Loucy (cell line): ENCODE measurements around the gene AGAP1.

Experiments used
- H2AFZ ChIP-seq: fragments of 200-600 bp; sonication (generic); 2 replicates; pipeline ENCODE4 v1.6.0; 2016; ENCODE audit warnings: antibody characterized with exemption, mild to moderate bottlenecking, low read length, moderate library complexity
- H3F3A ChIP-seq: fragments of 200-600 bp; 2 replicates; pipeline ENCODE4 v1.6.0; 2016; ENCODE audit warnings: antibody characterized with exemption, low read depth, mild to moderate bottlenecking
- H3K27me3 ChIP-seq: fragments of 200-600 bp; sonication (generic); 2 replicates; pipeline ENCODE4 v1.6.1; 2014; ENCODE audit warnings: low read length, mild to moderate bottlenecking; ENCODE audit not compliant: insufficient read depth, poor library complexity, severe bottlenecking
- H3K36me3 ChIP-seq: fragments of 200-600 bp; sonication (generic); 2 replicates; pipeline ENCODE4 v1.6.1; 2016; ENCODE audit warnings: low read length; ENCODE audit not compliant: insufficient read depth
- H3K4me1 ChIP-seq: fragments of 200-600 bp; sonication (generic); 2 replicates; pipeline ENCODE4 v1.5.1; 2014; ENCODE audit warnings: low read length, mild to moderate bottlenecking; ENCODE audit not compliant: insufficient read depth, poor library complexity, severe bottlenecking
- H3K4me2 ChIP-seq: fragments of 200-600 bp; sonication (generic); 2 replicates; pipeline ENCODE4 v1.6.0; 2014; ENCODE audit warnings: antibody characterized with exemption, low read length, low read depth, mild to moderate bottlenecking; ENCODE audit not compliant: poor library complexity, severe bottlenecking
- H3K4me3 ChIP-seq: fragments of 200-600 bp; sonication (generic); 2 replicates; pipeline ENCODE4 v1.5.1; 2014; ENCODE audit warnings: low read length, mild to moderate bottlenecking, mixed read lengths; ENCODE audit not compliant: poor library complexity, severe bottlenecking
- H3K79me2 ChIP-seq: fragments of 200-600 bp; sonication (generic); 2 replicates; pipeline ENCODE4 v1.6.1; 2014; ENCODE audit warnings: low read length; ENCODE audit not compliant: insufficient read depth
- H3K9ac ChIP-seq: fragments of 200-600 bp; sonication (generic); 2 replicates; pipeline ENCODE4 v1.6.0; 2014; ENCODE audit warnings: mild to moderate bottlenecking, low read depth, low read length, moderate library complexity; ENCODE audit not compliant: poor library complexity, severe bottlenecking
- H3K9me2 ChIP-seq: fragments of 200-600 bp; sonication (generic); replicated peaks from 2 replicates; pipeline ENCODE4 v1.6.1; 2016; ENCODE audit warnings: low read depth, low read length, mixed read lengths
- H3K9me3 ChIP-seq: fragments of 200-600 bp; sonication (generic); 2 replicates; pipeline ENCODE4 v1.6.1; 2014; ENCODE audit warnings: mild to moderate bottlenecking, antibody characterized with exemption, low read length, low read depth; ENCODE audit not compliant: insufficient read depth
- H4K20me1 ChIP-seq: fragments of 200-600 bp; sonication (generic); 2 replicates; pipeline ENCODE4 v1.6.0; 2014; ENCODE audit warnings: antibody characterized with exemption, low read length, mild to moderate bottlenecking; ENCODE audit not compliant: insufficient read depth, poor library complexity, severe bottlenecking
- CTCF ChIP-seq: fragments of 200-600 bp; sonication (generic); conservative IDR thresholded peaks from 2 replicates; pipeline ENCODE4 v1.5.1; 2014; ENCODE audit warnings: mild to moderate bottlenecking, antibody characterized with exemption, low read length
- EZH2phosphoT487 ChIP-seq: fragments of 200-600 bp; IDR thresholded peaks from 2 replicates; pipeline ENCODE4 v1.6.1; 2018; ENCODE audit warnings: antibody characterized with exemption, mild to moderate bottlenecking, moderate library complexity, borderline replicate concordance

Gene AGAP1

DNA sequence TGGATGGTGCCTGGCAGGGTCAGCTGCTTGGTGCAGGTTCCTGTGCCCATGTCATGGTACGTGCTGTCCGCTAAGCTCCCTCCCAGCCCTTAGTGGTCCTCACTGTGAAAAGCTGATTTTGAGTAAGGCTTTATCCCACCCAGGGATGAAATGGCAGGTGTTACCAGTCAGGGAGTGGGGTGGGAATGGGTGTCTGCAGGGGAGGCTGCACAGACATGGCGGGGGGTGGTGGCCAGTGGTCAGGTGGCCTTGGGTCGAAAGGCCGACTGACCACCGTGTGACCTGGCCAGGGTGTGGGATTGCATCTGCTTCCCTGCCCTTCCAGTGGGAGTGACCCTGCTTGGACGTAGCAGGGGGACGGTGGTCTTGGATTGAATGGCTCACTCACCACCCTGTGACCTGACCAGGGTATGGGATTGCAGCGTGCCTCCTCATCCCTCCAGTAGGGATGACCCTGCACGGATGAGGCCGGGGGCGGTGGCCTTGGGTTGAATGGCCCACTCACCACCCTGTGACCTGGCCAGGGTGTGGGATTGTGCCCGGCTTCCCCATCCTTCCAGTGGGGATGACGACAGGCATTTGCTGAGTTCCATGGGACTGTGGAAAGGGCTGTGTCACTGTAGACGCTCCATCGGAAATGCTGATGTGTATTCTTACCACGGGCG is 29.8 kb downstream of the AGAP1 start:
- no peaks in the 10 kb centered on the region for H3K9me3 ChIP-seq
- no peak overlapping the region for H3K9ac ChIP-seq
- H3K79me2 ChIP-seq, result no peaks in the 10 kb centered on the region
- H3F3A ChIP-seq, result no peaks in the 10 kb centered on the region
- H3K4me3 ChIP-seq, result no peak overlapping the region
- TF ChIP-seq CTCF (no peak), EZH2phosphoT487 (no peak)
- H3K36me3 ChIP-seq, result no peaks in the 10 kb centered on the region
- H3K27me3 ChIP-seq, result no peaks in the 10 kb centered on the region
- no peaks in the 10 kb centered on the region for H4K20me1 ChIP-seq
- H3K9me2 ChIP-seq, result no peaks in the 10 kb centered on the region
- H2AFZ ChIP-seq, result no peak overlapping the region
- no peak overlapping the region for H3K4me2 ChIP-seq
- H3K4me1 ChIP-seq, result no peaks in the 10 kb centered on the region

DNA sequence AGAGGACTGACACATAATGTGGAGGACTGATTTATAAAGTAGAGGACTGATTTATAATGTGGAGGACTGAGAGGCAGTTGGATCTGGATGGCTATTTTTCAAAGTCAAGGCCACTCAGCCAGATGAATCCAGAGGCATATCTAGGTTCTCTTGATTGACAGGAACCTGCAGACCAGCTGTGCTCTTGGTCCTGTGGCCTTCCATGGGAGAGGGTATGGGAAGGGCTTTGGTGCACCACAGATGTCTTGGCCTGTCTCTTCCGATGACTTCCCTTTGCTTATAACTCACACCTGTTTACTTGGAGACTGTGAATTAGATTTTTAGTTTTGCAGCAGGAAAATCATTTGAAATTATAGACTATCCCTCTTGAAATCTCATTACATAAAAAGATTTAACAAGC is 32.3 kb downstream of the AGAP1 start:
- Histone ChIP-seq H3K27me3 (no peaks in the 10 kb centered on the region), H3K36me3 (no peaks in the 10 kb centered on the region), H3K79me2 (no peaks in the 10 kb centered on the region), H3K9me3 (no peaks in the 10 kb centered on the region), H4K20me1 (no peaks in the 10 kb centered on the region), H3F3A (no peaks in the 10 kb centered on the region), H3K4me1 (no peaks in the 10 kb centered on the region), H3K4me2 (no peak overlapping the region), H3K9ac (no peak overlapping the region), H3K9me2 (no peaks in the 10 kb centered on the region), H3K4me3 (no peak overlapping the region), H2AFZ (no peak overlapping the region)
- TF ChIP-seq CTCF (no peak), EZH2phosphoT487 (no peak)

GRCh38 chr2:235527806-235528469 is 34.1 kb downstream of the AGAP1 start:
- TF ChIP-seq EZH2phosphoT487 (no peak), CTCF (no peak)
- Histone ChIP-seq H3K9ac (no peak overlapping the region), H2AFZ (no peak overlapping the region), H3K36me3 (no peaks in the 10 kb centered on the region), H3K9me3 (no peaks in the 10 kb centered on the region), H3F3A (no peaks in the 10 kb centered on the region), H4K20me1 (no peaks in the 10 kb centered on the region), H3K4me3 (no peak overlapping the region), H3K4me2 (no peak overlapping the region), H3K79me2 (no peaks in the 10 kb centered on the region), H3K9me2 (no peaks in the 10 kb centered on the region), H3K27me3 (no peaks in the 10 kb centered on the region), H3K4me1 (no peaks in the 10 kb centered on the region)
